HL-60 (cell line): ENCODE results near the gene DESI1.

Source experiments
- CTCF ChIP-seq: IDR thresholded peaks from one replicate; pipeline ENCODE4 v1.5.1; 2011; ENCODE audit warnings: low read length, control low read depth, inconsistent platforms; ENCODE audit not compliant: insufficient read depth
- GABPA ChIP-seq: IDR thresholded peaks from 2 replicates; pipeline ENCODE4 v1.6.1; 2012; ENCODE audit warnings: low read depth
- POLR2AphosphoS5 ChIP-seq: IDR thresholded peaks from 2 replicates; pipeline ENCODE4 v1.6.1; 2012; ENCODE audit warnings: low read depth
- SPI1 ChIP-seq: IDR thresholded peaks from 2 replicates; pipeline ENCODE4 v1.6.1; 2012; ENCODE audit warnings: low read depth, mild to moderate bottlenecking, borderline replicate concordance
- TF ChIP-seq, protein P1 (sequence below): IDR thresholded peaks from 2 replicates; pipeline ENCODE4 v1.6.1; 2012; ENCODE audit warnings: low read depth; ENCODE audit not compliant: insufficient replicate concordance

DNA sequence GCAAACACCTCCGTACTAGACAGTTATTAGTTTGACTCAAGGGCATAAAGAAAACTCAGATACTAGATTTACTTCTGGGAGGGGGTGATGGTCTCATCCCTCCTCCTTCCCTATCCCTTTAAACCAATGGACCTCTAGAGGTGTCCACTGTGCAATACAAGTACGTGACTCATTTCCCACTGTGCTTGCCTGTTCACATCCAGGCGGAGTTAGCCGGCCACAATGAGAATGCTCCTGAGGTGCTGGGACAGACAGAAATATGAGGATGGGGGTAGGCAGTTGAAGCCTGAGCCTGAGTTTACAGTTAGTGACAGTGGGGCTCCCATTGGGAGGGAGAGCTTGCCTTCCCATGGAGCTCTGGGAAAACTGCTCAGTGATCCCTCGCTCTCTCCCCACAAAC is 22.8 kb downstream of the DESI1 start:
- TF ChIP-seq CTCF: no peak
- no peak for TF ChIP-seq POLR2AphosphoS5
- TF ChIP-seq, protein P1, sequence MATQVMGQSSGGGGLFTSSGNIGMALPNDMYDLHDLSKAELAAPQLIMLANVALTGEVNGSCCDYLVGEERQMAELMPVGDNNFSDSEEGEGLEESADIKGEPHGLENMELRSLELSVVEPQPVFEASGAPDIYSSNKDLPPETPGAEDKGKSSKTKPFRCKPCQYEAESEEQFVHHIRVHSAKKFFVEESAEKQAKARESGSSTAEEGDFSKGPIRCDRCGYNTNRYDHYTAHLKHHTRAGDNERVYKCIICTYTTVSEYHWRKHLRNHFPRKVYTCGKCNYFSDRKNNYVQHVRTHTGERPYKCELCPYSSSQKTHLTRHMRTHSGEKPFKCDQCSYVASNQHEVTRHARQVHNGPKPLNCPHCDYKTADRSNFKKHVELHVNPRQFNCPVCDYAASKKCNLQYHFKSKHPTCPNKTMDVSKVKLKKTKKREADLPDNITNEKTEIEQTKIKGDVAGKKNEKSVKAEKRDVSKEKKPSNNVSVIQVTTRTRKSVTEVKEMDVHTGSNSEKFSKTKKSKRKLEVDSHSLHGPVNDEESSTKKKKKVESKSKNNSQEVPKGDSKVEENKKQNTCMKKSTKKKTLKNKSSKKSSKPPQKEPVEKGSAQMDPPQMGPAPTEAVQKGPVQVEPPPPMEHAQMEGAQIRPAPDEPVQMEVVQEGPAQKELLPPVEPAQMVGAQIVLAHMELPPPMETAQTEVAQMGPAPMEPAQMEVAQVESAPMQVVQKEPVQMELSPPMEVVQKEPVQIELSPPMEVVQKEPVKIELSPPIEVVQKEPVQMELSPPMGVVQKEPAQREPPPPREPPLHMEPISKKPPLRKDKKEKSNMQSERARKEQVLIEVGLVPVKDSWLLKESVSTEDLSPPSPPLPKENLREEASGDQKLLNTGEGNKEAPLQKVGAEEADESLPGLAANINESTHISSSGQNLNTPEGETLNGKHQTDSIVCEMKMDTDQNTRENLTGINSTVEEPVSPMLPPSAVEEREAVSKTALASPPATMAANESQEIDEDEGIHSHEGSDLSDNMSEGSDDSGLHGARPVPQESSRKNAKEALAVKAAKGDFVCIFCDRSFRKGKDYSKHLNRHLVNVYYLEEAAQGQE: no peak
- no peak for TF ChIP-seq GABPA
- no peak for TF ChIP-seq SPI1
